ENCODE data around the gene GORASP2. TPM values are rescaled to one million over a fixed set of nuclear protein-coding genes. Genes with fewer than 3 reads are reported as not detected.

GORASP2 gene
- total and polyA plus RNA-seq, 2 of the 8 experiments (the other 6 are each of a cell fraction or from before 2014, with no cell fraction given) = 86.8 to 214 TPM

- Histone ChIP-seq H4K20me1 (replicated peaks in 1 of 2; ENCODE audit: control insufficient read depth in 1 of 2, insufficient read depth in 2 of 2, low read length in 2 of 2) (no peaks in the 10 kb centered on the region), H3K4me3 (ENCODE audit: extremely low read depth in 1 of 4, insufficient read depth in 2 of 4, low read depth in 3 of 4, low read length in 4 of 4) (no peak overlapping the region), H3K9ac (replicated peaks in 1 of 4; ENCODE audit: extremely low read depth in 1 of 4, low read depth in 3 of 4, low read length in 3 of 4) (no peak overlapping the region), H2BK15ac (ENCODE audit: low read length) (no peak overlapping the region), H4K91ac (replicated peaks; ENCODE audit: insufficient read length, low read length) (no peak overlapping the region), H3K18ac (ENCODE audit: extremely low read depth, low read length) (no peak overlapping the region), H2AFZ (ENCODE audit: low read length) (no peak overlapping the region), H3K9me3 (ENCODE audit: insufficient read depth in 2 of 2, low read depth in 1 of 2, low read length in 1 of 2) (no peaks in the 10 kb centered on the region), H3K79me1 (ENCODE audit: low read depth, low read length) (no peaks in the 10 kb centered on the region), H2BK20ac (ENCODE audit: low read length) (no peak overlapping the region), H3K4me1 (replicated peaks in 1 of 4; ENCODE audit: control insufficient read depth in 3 of 4, insufficient read depth in 4 of 4, low read length in 3 of 4) (no peaks in the 10 kb centered on the region), H4K8ac (ENCODE audit: extremely low read depth, insufficient read depth, low read length) (no peak overlapping the region), H3K23ac (ENCODE audit: insufficient read length) (no peak overlapping the region), H3K4me2 (ENCODE audit: insufficient read depth in 1 of 2, low read depth in 2 of 2, low read length in 2 of 2) (no peak overlapping the region), H2AK5ac (ENCODE audit: low read depth, low read length) (no peak overlapping the region), H3K27ac (ENCODE audit: low read depth, low read length) (no peak overlapping the region), H3K14ac (ENCODE audit: insufficient read length) (no peak overlapping the region), H4K5ac (ENCODE audit: insufficient read length, low read depth, low read length) (no peak overlapping the region), H3K27me3 (replicated peaks in 1 of 4; ENCODE audit: control insufficient read depth in 3 of 4, extremely low read depth in 1 of 4, insufficient read depth in 3 of 4, low read length in 3 of 4) (no peaks in the 10 kb centered on the region), H3K23me2 (ENCODE audit: low read depth, low read length) (no peaks in the 10 kb centered on the region; the same call in 1 of the 2 replicates), H3K79me2 (ENCODE audit: control insufficient read depth in 1 of 2, insufficient read depth in 2 of 2, low read length in 2 of 2) (no peaks in the 10 kb centered on the region), H2BK120ac (replicated peaks; ENCODE audit: low read depth, low read length) (no peak overlapping the region), H3K4ac (replicated peaks; ENCODE audit: insufficient read length, low read depth, low read length) (no peak overlapping the region), H2BK12ac (ENCODE audit: low read depth, low read length) (no peak overlapping the region), H3K36me3 (ENCODE audit: control insufficient read depth in 2 of 4, insufficient read depth in 4 of 4, low read length in 3 of 4) (peaks cover 0 to 25% (median 11%) of the 10 kb centered on the region in 4 experiments; a peak in 6 of 8 replicates), H2BK5ac (ENCODE audit: low read depth, low read length) (no peak overlapping the region), H3K56ac (replicated peaks; ENCODE audit: insufficient read length, low read depth, low read length) (no peak overlapping the region)
- TF ChIP-seq KDM1A (IDR thresholded peaks at IDR 0.05; ENCODE audit: borderline replicate concordance, low read length) (no peak), ATF2 (IDR thresholded peaks at IDR 0.05; ENCODE audit: low read length) (no peak)
- 90% methylated on average over 1 of the region's 1 CpG; no CpG with 5 or more reads in 1 of the 2 experiments for WGBS, 2 experiments (ENCODE audit: extremely low coverage in 1 of 2, insufficient coverage in 1 of 2, insufficient read length in 1 of 2, insufficient replicate concordance in 2 of 2, low coverage in 1 of 2, low lambda C conversion rate in 2 of 2, missing lambda C conversion rate in 1 of 2)
- FAIRE-seq (no peak), DNase-seq (ENCODE audit: low read depth in 1 of 2, low spot score in 2 of 2) (no peak)
- ChIA-PET POLR2A (ENCODE audit: partially characterized antibody) (interaction anchor here (0.6 to 1.6 kb wide), 3 partner anchors 15 to 146 kb away, joined by 3 to 4 read pairs (median 3); no protein-coding TSS in a partner anchor), CTCF (ENCODE audit: partially characterized antibody) (interaction anchor here (0.9 to 1.4 kb wide), 6 partner anchors 10 to 146 kb away, joined by 3 to 6 read pairs (median 3); no protein-coding TSS in a partner anchor)
Observed at GRCh38 chr2:171013851-171014250, 84.8 kb downstream of the GORASP2 start.

Measured in H1 (cell line).